Measurements from ENCODE around the gene ASTL. TPM values are rescaled to one million over a fixed set of nuclear protein-coding genes. Genes with fewer than 3 reads are reported as not detected.

Gene ASTL
- total RNA-seq, 1 donor from 2014 or later, result not detected

GRCh38 chr2:96115631-96116423 is 22.5 kb downstream of the ASTL start:
- no peak for DNase-seq (ENCODE audit: extremely low read depth, low read depth, low spot score)

DNA sequence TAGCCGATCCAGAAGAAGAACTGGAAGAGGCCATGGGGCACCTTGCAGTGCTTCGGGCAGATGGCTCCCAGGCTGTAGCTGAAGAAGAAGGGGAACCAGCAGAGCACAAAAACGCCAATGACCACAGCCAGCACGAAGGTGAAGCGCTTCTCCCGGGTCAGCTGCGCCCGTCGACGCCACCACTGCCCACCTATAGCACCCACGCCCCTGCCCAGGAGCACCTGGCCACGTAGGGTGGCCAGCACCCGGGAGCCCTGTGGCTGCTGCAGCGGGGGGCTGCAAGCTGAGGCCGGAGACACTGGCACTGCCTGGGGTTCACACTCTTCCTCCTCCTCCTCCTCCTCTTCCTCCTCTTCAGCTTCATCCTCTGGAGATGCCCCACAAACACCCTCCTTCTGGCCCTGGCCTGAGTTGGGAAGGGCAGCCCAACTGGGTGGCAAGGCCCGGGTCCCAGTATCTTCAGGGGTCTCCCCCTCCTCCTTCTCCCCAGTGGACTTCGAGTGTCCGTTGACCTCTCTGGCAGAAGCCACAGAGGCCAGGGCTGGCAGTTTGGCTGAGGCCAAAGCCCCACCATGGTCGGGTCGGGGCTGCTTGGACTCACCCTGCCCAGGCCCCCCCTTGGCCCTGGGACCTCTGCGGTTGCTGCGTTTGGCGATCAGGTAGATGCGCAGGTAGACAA is 23.3 kb downstream of the ASTL start:
- no peak for DNase-seq (ENCODE audit: extremely low read depth, low read depth, low spot score)

DNA sequence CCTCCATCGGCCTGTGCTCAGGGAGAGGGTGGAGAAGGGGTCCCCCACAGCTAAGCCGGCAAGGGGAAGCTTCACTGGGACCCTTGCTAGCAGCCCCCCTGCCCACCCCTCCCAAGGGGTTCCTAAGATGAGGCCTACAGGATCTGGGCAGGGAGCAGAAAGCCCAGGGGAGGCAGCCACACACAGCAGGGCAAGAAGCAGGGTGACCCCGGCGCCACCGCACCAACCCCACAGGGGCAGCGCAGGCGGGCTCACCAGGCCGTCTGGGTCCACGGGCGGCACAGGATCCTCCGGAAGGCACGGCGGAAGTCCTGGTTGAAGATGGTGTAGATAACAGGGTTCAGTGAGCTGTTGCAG is 23.8 kb downstream of the ASTL start:
- DNase-seq (ENCODE audit: extremely low read depth, low read depth, low spot score), result no peak

DNA sequence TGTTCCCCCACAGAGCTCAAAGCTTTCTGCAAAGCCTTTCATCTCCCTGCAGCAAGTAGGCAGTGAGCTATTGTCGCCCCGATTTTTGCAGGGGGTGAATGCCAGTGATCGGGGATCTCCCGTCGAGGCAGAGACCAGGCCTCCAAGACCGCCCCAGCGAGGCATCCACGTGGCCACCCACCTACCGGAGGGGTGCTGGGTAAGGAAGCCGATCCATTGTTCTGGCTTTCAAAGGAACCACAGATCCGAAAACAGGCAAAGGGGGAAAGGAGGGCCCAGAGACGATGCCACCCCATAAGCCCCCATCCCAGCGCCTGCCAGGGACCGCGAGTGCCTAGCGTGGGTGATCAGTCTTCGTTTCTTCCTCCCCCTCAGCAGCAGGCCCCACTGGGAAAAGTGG is 24.4 kb downstream of the ASTL start:
- no peak for DNase-seq (ENCODE audit: extremely low read depth, low read depth, low spot score)

DNA sequence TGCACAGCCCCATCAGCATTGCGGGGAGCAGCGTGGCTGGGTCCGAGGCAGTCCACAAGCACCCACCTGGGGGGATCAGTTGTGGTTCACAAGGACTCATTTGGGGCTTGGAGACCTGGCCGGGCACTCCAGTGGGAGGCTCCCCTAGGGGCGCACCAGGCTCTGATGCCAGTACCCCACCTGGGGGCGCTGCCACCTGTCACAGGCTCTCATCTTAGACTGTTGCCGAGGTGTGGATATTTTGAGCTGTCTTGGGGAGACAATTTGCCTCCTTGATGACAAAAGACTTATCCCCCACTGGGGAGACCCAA is 25.0 kb downstream of the ASTL start:
- DNase-seq (ENCODE audit: extremely low read depth, low read depth, low spot score), result no peak

DNA sequence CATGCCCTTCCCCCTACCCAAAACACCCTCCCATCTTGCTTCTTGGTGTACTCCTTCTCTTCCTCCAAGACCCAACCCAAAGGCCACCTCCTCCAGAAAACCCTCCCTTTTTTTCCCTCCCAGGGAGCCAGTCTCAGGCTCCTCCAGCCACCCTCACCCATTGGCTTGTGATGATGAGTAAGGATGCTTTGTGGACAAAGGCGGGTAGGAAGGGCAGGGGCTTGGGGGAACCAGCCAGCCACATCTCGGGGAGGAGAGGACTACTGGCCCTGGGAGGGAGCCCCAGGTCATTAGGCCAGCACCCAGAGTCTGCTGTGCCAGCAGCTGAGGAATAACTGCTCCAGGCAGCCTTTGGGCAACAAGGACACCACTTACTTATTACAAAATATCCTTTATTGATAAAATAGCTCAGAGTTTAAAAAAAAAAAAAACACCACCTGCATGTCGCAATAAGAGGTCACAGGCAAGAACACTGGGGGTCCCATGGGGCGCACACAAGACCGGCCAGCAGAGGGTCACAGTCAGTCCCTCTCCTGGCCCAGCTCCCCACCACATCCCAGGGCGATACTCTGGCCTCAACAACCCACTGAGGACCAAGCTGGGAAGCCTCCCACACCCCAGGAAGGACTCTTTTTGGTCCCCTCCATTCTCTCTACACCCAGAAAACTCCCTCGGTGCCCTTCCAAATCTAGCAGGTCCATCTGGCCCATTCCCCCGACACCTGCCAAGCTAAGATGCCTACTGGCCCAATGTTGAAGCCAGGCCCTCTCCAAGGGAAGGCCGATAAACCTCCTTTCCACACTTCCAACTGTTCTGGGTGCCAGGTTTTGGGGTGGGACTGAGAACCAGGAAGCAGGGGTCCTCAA is 25.6 kb downstream of the ASTL start:
- DNase-seq (ENCODE audit: extremely low read depth, low read depth, low spot score), result no peak

DNA sequence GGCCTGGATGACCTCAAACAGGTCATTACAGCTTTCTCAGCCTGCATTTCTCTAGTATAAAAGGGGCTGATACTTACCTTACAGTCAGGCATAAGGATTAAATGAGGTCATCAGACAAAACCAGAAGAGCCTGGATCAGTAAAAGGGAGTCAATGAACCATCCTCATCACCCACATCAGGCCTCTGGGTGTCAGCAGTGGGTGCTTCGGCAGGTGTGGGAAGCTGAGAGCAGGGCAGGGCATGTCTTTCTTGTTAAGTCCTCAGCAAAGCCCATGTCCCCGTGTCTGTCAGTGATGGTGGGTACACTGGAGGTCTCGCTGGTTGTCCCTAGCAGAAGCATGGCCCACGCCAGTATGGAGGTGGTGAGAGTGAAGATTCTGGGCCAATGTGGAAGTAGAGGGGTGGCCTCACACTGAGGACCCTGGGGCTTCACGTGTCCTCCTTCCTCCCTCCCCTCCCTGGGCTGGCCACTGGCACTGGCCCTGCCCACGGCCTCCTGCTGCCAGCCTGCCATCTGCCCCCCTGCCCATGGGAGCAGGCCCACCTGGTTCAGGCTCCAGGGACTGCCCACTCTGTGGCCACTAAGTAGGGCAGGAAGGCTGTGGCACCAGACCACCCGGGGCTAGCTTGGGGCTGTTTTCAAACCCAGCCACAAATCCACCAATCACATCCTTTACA is 26.3 kb downstream of the ASTL start:
- no peak for DNase-seq (ENCODE audit: extremely low read depth, low read depth, low spot score)

DNA sequence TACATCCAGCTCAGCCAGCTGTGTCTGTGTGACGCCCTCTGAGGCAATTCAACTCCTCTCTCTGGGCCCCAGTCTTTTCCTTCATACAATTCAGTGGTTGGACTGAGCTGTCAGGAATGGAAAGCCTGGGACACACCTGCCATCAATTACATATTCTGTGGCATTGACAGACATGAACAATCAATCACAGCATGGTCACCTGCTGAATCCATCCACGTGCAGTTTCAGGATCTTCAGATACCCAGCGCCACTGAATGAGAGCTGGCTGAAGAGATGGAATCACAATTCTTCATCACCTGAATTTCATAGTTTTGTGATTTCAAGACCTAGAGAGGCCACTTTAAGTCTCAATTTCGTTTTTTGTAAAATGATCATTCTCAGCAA is 27.1 kb downstream of the ASTL start:
- DNase-seq (ENCODE audit: extremely low read depth, low read depth, low spot score), result no peak

DNA sequence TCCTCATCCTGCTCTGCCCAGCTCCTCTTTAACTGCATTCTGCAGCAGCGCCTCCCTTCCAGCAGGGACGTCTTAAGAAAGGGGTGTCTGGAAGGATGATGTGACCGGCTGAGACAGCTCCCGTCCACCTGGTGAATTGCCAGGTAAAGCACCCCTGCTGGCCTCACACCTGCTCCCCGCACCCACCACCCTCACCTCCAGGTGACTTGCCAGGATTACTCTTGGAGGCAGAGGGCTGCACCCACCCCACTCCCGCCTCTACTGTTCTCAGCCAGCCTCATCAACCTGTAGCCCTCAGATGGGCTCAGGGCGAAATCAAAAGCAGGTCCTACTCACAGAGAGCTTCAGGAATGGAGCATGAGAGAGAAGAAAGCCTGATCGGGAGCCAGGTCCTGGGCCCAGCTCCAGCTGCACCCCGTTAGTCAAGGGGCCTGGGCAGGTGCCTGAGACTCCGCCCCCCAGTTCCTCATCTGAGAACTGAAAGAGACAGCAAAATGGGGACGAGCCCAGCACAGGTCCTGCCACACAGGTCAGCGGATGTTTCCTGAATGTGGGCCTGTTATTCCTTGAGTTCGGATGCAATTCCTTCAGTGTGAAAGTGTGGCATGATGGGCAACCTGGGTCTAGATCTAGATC is 27.6 kb downstream of the ASTL start:
- no peak for DNase-seq (ENCODE audit: extremely low read depth, low read depth, low spot score)

GRCh38 chr2:96109931-96110511 is 28.3 kb downstream of the ASTL start:
- DNase-seq (ENCODE audit: extremely low read depth, low read depth, low spot score), result no peak

GRCh38 chr2:96109361-96109680 is 29.0 kb downstream of the ASTL start:
- DNase-seq (ENCODE audit: extremely low read depth, low read depth, low spot score), result no peak

GRCh38 chr2:96108541-96109360 is 29.6 kb downstream of the ASTL start:
- DNase-seq (ENCODE audit: extremely low read depth, low read depth, low spot score), result no peak

DNA sequence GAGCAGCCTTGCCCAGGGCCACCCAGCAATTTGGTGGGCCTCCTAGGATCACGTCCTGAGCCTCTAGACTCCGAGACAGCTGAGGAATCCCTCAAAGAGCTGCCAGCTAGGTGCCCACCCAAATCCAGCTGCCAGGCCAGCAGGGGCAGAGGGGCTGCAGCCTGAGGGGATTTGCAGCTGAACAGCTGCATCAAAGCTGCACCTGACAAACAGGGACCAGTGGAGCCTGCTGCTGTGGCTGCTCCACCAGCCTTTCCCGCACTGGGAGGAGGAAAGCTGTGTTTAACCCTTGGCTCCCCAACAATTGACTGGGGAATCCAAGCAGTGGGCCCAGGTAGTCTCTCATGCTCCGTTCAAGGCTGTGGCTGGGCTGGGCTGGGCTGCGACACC is 30.2 kb downstream of the ASTL start:
- no peak for DNase-seq (ENCODE audit: extremely low read depth, low read depth, low spot score)

- no peak for DNase-seq (ENCODE audit: extremely low read depth, low read depth, low spot score)
Measured at GRCh38 chr2:96107708-96108065, 30.6 kb downstream of the ASTL start.

DNA sequence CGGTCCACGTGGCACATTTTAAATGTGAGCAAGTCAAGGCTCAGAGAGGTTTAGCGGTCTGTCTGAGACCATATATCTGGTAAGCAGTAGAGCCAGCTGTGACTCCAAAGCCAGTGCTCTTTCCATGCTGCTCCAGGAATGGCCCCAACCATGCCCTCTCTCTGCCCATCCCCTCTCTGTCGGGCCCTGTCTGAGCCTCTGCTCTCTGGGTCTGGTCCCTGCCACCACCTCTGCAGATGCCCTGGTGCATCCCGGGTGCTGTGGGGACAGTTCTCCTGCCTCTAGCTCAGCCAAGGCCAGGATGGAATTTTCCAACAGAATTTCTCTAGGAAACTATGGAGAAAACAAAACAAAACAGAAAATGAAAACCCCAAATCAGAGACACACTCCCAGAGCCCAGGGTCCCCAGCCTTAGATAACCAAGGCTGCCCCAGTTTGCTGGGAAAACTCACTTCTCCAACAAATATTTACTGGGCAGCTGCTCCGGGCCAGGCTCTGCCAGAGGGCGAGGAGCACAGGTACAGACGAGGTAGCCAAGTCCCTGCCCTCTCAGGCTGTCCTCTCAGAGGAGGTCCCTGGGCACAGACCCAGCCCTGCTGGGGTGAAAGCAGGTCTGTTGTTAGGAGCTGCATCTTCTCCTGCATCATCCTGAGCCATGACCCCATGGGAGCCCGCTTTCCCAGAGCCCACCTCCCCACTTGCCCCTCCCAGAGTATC is 31.2 kb downstream of the ASTL start:
- DNase-seq (ENCODE audit: extremely low read depth, low read depth, low spot score), result no peak

DNA sequence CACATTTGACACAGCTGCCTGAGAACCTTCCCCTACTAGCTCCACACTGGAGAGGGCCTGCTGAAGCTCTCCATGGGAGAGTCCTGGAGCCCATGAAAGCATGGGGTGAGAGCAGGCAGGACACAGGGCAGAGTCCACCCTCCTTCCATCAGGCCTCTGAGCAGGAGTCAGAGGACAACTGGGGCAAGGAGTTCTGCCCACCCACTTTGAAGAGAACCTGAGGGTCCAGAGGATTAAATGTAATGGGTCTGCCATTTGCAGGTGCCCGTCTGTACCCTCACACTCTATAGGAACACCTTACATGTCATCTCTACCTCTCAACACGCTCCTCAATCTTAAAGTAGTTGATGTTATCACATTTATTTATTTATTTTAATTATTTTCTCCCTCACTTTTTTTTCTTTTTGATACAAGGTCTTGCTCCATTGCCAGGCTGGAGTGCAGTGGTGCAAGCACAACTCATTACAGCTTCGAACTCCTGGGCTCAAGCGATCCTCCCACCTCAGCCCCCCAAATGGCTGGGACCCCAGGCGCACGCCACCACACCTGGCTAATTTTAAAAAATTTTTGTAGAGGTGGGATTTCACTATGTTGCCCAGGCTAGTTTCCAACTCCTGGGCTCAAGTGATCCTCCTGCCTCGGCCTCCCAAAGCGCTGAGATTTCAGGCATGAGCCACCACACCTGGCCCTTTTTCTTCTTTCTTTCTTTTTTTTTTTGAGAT is 32.1 kb downstream of the ASTL start:
- no peak for DNase-seq (ENCODE audit: extremely low read depth, low read depth, low spot score)

DNA sequence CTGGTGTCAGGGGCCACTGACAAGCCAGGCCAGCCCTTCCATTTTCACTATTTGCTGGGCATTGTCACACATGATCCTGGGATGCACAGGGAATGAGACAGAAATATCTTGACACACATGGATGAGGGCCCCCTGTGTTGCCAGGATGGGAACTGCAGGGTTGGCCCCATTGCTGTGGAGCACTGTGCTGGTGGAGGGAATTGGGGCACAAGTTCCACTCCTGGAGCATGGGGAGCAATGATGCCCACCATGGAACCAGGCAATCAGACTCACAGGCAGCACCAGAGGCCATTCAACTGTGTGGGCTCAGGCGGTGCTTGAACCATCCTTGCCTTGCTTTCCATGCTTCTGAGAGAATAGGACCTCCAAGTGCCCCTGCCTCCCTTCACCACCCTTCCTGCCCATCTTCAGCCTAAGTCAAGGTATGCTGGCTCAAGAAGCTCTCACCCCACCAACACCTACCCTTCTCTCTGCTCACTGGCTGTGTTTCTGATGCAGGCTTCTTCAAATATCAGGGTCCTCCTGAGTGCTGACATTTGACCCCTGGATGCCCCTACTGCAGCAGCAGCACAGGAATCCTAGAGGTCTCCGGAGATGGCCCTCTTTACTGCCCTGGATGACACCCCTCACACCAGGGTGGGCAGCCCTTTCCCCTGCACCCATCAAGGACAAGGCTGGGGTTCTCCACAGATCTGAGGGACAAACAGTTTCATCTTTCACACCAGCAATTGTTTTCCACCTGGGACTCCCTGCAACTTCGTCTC is 33.0 kb downstream of the ASTL start:
- DNase-seq (ENCODE audit: extremely low read depth, low read depth, low spot score), result no peak

DNA sequence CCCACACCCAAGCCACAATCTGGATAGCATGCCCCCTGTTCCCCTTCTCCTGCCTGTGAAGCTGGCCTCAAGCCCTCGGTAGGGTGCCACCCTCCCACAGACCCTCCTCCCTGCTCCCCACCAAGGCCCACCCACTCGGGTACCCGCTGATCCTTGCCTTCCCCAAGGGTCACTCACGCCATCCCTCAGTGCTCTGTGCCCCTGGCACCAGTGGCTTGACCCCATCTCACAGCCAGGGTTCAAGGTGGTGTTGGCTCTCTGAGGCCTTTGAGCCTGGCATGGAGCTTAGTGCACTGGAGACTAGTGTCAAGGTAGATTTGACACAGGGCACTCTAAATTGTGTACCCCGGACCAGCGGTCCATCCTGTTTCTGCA is 33.8 kb downstream of the ASTL start:
- no peak for DNase-seq (ENCODE audit: extremely low read depth, low read depth, low spot score)

All from glomerular endothelial cell (primary cell).